GM18505 (cell line): ENCODE results near the gene TPO.
"Not testable (repeated sequence)": the region's sequence is repeated elsewhere in the genome, so short reads cannot be mapped to it uniquely, and the experiment has no call there.

Experiments used
- ATAC-seq: cut with Tn5 transposase; IDR thresholded peaks from one replicate; pipeline ENCODE4 v1.9.1; 2021; ENCODE audit not compliant: unreplicated experiment
- POLR2A ChIP-seq: IDR thresholded peaks from 4 replicates; pipeline ENCODE4 v1.6.1; 2011; ENCODE audit warnings: borderline replicate concordance; ENCODE audit not compliant: insufficient read depth, insufficient read length; ENCODE audit errors: extremely low read depth

The TPO gene

GRCh38 chr2:1487758-1488157 is 74.5 kb downstream of the TPO start:
- TF ChIP-seq POLR2A = no peak
- ATAC-seq = no peak

GRCh38 chr2:1488181-1488671 is 75.0 kb downstream of the TPO start:
- no peak for TF ChIP-seq POLR2A
- ATAC-seq = no peak

- TF ChIP-seq POLR2A = no peak
- ATAC-seq = no peak
These were observed 75.6 kb downstream of the TPO start for GRCh38 chr2:1488851-1489250.

DNA sequence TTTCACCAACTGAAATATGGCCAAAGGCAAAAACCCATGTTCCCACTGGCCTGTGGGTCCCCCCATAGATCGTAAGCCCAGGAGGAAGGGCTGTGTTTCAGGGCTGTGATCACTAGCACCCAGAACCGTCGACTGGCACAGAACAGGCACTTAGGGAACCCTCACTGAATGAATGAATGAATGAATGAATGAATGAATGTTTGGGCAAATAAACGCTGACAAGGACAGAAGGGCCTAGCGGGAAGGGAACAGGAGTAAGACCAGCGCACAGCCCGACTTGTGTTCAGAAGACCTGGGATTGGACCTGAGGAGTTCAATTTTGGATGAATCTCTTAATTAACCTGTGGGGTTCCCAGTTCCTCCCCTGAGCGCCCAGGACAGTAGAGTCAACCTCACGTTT is 76.2 kb downstream of the TPO start:
- no peak for TF ChIP-seq POLR2A
- ATAC-seq = no peak

DNA sequence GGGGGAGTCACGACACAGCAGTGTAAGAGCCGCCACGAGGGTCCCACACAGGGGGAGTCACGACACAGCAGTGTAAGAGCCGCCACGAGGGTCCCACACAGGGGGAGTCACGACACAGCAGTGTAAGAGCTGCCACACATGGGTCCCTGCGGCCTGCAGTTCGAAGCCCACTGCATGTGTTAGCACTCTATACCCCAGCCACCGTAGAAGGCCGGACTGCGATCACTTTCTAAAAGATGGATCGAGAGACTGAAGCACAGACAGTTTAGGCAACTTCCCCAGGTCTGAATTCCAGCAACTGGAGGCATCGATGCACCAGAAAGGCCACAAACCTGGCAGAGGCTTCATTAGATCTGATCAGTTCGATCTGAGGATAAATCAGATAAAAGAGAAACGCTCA is 77.1 kb downstream of the TPO start:
- ATAC-seq = not testable (repeated sequence)

DNA sequence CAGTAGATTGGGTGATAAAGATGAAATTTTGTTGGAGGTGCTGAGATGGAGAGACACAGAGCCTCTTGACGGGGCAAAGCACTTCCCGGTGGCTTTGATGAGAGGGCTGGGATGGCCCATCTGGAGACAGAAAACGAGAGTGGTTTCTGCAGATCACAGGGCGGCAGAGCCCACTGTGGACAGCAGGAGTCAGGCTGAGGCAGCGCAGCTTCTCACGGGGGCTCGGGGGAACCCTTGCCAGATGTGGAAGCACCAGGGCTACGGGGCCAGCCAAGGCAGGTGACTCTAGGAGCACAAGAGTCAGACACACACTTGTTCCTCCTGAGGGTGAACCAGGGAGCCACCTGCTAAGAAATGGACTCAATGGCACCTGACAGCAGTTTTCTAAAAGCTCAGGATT is 78.5 kb downstream of the TPO start:
- TF ChIP-seq POLR2A = no peak
- ATAC-seq = no peak

GRCh38 chr2:1492231-1492630 is 79.0 kb downstream of the TPO start:
- ATAC-seq = not testable (repeated sequence)

GRCh38 chr2:1492711-1493430 is 79.6 kb downstream of the TPO start:
- no peak for TF ChIP-seq POLR2A
- ATAC-seq = no peak

GRCh38 chr2:1493431-1494126 is 80.3 kb downstream of the TPO start:
- TF ChIP-seq POLR2A = no peak
- ATAC-seq = no peak

DNA sequence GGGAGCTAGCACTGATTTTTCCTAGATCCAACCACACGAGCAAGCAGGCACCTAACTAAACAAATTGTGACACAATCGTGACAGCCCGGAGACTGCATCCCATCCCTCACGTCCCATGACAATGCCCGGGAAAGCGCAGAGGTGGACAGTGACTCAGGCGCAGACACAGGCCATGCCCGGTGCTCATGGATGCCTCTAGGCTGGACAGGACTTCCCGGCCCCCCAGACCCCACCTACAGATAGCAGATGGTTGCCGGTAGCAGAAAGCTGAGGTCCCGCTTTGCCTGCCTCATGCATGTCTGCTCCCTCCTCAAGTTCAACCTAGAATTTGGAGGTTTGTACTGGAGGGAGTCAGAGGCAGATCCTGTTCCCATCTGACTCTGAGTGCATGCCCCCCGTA is 81.0 kb downstream of the TPO start:
- TF ChIP-seq POLR2A = no peak
- no peak for ATAC-seq

GRCh38 chr2:1494906-1495305 is 81.6 kb downstream of the TPO start:
- no peak for ATAC-seq
- no peak for TF ChIP-seq POLR2A

DNA sequence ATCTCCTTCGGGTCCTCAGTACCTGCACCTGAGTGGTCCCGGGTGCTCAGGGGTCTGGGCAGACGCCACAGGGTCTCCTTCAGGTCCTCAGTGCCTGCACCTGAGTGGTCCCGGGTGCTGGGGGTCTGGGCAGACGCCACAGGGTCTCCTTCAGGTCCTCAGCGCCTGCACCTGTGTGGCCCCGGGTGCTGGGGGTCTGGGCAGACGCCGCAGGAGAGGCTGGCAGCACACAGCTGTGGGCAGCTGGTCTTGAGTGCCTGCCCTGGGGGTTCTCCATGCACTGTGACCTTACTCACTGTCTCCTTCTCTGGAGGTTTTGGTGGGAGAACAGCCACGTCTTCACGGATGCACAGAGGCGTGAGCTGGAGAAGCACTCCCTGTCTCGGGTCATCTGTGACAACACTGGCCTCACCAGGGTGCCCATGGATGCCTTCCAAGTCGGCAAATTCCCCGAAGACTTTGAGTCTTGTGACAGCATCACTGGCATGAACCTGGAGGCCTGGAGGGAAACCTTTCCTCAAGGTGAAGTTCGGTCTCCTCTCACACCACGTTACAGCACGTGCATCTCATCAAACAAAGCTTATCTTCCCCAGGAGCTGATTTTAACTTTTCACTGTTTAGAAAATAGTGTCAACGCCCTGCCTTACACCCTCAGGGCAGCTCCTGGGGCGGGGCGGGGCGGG is 82.6 kb downstream of the TPO start:
- ATAC-seq = no peak
- no peak for TF ChIP-seq POLR2A

DNA sequence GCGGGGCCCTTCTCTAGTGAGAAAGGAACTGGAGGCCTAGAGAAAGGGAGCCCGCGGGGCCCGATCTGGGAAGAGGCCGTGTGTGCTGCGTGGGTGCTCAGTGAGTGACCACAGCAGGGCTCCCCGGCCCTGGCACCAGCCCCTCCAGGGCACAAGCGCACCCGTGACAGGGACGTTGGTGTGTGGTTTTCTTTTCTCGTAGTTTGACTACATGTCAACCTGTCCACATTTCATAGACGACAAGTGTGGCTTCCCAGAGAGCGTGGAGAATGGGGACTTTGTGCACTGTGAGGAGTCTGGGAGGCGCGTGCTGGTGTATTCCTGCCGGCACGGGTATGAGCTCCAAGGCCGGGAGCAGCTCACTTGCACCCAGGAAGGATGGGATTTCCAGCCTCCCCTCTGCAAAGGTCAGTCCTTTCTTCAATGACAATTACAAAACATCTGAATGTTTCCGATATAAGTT is 83.1 kb downstream of the TPO start:
- no peak for TF ChIP-seq POLR2A
- ATAC-seq = no peak

DNA sequence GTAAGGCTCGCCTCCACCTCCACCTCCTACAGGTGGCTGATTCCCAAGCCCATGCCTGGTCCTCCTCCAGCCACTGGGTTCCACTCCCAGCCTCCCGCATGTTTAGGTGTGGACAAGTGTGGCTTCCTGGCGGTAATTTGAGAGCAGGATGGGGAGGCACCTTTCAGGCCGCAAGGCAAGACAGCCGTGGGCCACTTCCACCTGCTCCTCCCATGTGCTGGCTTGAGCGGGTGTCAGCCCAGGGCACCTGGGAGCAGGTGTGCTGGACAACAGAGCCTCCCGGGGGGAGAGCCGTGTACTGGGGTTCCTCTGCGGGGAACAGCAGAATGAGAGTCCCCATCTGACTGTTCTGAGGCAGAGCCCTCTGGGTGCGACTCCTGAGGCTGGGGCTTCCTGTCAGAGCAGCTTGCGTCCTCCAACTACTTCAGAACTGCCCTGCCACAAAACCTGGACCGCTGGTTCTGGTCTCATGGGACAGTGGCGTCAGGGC is 83.9 kb downstream of the TPO start:
- ATAC-seq = no peak

DNA sequence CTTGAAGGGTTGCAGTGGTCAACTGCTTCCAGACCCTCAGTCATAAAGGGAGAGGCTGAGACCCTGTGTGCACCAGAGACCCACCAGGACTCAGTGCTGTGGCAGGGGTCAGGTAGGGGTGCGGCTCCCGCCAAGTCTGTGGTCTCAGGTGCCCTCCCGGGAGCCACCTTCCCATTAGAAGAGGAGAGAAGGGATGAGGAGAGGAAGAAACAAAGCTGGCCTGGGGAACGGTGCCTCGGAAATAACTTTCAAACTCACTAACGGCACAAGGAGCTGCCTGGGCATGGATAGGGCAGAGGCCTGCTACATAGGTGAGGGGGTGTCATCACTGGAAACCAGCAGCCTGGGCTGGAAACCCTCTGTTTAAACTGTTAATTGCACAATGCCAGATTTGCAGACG is 84.9 kb downstream of the TPO start:
- TF ChIP-seq POLR2A = no peak
- no peak for ATAC-seq

More for the DNA sequence above, 83.9 kb downstream of the TPO start:
- no peak for TF ChIP-seq POLR2A
